ENCODE results near the gene HINFP. TPM values are rescaled to one million over a fixed set of nuclear protein-coding genes. Genes with fewer than 3 reads are reported as not detected.

HINFP gene
- total RNA-seq, 1 donor from 2014 or later: 58.1 TPM

DNA sequence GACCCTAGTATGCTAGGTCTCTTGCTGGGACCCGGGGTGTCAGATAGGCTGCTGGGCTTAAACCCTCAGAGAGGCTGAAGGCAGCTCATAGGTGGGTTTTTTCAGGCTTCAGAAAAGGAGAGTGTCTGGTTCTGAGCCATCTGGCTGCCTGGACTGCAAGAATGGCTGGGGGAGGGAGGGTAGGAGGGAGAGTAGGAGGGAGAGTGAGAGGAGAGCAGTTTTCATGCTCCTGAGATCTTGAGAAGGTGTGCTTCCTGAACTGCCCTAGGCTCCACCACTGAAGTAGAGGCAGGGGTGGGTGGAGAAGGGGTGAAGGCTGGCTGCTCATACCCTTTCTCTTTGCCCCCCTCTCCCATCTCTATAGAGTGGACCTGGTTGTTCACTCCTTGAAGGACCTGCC lies 32.1 kb upstream of the HINFP start:
- Mint-ChIP-seq H3K4me3 (ENCODE audit: unreplicated experiment) (no peak overlapping the region), H3K4me1 (ENCODE audit: low read depth, unreplicated experiment) (peaks cover 11% of the 10 kb centered on the region), H3K27ac (ENCODE audit: unreplicated experiment) (no peak overlapping the region), H3K9me3 (ENCODE audit: unreplicated experiment) (peaks cover 4% of the 10 kb centered on the region), H3K27me3 (ENCODE audit: unreplicated experiment) (peaks cover 4% of the 10 kb centered on the region), H3K36me3 (ENCODE audit: unreplicated experiment) (no peaks in the 10 kb centered on the region)
- DNase-seq: no peak
- TF ChIP-seq, protein P1, sequence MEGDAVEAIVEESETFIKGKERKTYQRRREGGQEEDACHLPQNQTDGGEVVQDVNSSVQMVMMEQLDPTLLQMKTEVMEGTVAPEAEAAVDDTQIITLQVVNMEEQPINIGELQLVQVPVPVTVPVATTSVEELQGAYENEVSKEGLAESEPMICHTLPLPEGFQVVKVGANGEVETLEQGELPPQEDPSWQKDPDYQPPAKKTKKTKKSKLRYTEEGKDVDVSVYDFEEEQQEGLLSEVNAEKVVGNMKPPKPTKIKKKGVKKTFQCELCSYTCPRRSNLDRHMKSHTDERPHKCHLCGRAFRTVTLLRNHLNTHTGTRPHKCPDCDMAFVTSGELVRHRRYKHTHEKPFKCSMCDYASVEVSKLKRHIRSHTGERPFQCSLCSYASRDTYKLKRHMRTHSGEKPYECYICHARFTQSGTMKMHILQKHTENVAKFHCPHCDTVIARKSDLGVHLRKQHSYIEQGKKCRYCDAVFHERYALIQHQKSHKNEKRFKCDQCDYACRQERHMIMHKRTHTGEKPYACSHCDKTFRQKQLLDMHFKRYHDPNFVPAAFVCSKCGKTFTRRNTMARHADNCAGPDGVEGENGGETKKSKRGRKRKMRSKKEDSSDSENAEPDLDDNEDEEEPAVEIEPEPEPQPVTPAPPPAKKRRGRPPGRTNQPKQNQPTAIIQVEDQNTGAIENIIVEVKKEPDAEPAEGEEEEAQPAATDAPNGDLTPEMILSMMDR (IDR thresholded peaks at IDR 0.05; ENCODE audit: partially characterized antibody, unreplicated experiment): no peak

DNA sequence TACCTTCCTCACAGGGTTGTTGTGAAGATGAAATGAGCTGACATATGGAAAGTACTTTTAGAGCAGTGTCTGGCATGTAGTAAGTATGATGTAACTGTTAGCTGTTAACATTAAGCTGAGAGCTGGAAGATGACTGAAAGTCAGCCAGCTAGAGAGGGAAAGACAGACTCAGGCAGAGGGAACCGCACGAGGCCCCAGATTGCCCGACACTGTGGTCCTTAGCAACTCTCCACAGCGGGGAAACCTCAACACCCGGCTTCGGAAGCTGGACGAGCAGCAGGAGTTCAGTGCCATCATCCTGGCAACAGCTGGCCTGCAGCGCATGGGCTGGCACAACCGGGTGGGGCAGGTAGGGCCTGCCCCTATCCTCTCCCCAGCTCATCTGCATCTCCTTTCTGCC lies 30.2 kb upstream of the HINFP start:
- Mint-ChIP-seq H3K36me3 (ENCODE audit: unreplicated experiment) (no peaks in the 10 kb centered on the region), H3K4me1 (ENCODE audit: low read depth, unreplicated experiment) (peaks cover 11% of the 10 kb centered on the region), H3K9me3 (ENCODE audit: unreplicated experiment) (peaks cover 9% of the 10 kb centered on the region), H3K27ac (ENCODE audit: unreplicated experiment) (peak overlapping the region; percentile 52), H3K4me3 (ENCODE audit: unreplicated experiment) (no peak overlapping the region), H3K27me3 (ENCODE audit: unreplicated experiment) (peaks cover 6% of the 10 kb centered on the region)
- DNase-seq: no peak
- TF ChIP-seq, protein P1 (IDR thresholded peaks at IDR 0.05; ENCODE audit: partially characterized antibody, unreplicated experiment): no peak

DNA sequence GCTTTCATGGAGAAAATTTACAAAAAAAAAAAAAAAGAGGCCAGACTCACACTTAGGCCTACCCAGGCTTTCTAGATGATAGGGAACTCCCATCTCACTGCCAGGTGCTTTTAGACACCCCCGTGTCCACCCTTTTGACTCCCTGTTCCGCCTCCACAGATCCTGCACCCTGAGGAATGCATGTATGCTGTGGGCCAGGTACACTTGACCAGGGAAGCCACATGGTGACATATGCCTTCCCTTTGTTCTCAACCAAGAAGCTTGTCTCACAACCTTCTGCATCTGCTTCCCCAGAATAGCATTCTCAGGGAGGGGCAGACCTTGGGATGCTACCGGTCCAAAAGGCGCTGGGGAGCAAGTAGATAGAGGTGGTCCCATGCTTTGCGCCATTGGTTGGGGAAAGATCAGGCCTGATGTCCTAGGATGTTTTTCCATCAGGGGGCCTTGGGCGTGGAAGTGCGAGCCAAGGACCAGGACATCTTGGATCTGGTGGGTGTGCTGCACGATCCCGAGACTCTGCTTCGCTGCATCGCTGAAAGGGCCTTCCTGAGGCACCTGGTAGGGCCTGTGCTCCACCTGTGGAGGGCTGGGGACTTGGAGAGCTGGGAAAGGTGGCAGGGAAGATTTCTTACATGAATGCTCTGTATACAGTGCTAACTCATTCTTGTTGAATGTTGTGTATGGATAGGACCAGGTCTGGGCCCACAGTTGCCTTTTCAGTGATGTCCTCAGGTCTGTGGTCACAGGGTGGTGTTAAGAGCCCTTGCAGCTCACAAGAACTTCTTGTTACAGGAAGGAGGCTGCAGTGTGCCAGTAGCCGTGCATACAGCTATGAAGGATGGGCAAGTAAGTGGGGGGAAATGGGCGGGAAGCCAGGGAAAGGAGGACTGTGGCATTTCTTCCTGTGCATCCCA lies 29.2 kb upstream of the HINFP start:
- Mint-ChIP-seq H3K27me3 (ENCODE audit: unreplicated experiment) (peaks cover 9% of the 10 kb centered on the region), H3K9me3 (ENCODE audit: unreplicated experiment) (peaks cover 9% of the 10 kb centered on the region), H3K36me3 (ENCODE audit: unreplicated experiment) (no peaks in the 10 kb centered on the region), H3K4me3 (ENCODE audit: unreplicated experiment) (peak overlapping the region; percentile 65), H3K27ac (ENCODE audit: unreplicated experiment) (peak overlapping the region; percentile 59), H3K4me1 (ENCODE audit: low read depth, unreplicated experiment) (peaks cover 11% of the 10 kb centered on the region)
- no peak for DNase-seq
- TF ChIP-seq, protein P1 (IDR thresholded peaks at IDR 0.05; ENCODE audit: partially characterized antibody, unreplicated experiment): no peak

DNA sequence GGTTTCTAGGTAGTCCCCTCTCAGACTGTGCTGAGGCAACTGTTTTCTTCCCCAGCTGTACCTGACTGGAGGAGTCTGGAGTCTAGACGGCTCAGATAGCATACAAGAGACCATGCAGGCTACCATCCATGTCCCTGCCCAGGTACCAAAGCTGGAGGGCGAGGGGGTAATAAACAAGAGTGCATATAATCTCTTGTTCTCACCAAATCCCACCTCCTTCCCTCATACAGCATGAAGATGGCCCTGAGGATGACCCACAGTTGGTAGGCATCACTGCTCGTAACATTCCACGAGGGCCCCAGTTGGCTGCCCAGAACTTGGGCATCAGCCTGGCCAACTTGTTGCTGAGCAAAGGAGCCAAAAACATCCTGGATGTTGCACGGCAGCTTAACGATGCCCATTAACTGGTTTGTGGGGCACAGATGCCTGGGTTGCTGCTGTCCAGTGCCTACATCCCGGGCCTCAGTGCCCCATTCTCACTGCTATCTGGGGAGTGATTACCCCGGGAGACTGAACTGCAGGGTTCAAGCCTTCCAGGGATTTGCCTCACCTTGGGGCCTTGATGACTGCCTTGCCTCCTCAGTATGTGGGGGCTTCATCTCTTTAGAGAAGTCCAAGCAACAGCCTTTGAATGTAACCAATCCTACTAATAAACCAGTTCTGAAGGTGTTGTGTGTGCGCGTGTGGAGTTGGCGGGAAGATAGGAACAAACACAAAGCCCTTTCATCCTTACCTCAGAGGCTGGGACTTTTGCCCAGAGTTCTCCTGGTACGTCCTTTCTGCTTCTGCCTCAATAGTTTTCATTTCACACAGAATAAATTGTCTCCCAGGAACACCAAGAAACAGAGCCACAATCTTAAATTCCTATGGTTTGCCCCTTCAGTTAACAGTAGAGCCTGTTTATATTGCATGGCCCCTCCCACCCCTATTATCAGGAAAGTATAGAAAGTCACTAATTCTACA lies 28.2 kb upstream of the HINFP start:
- peaks cover 9% of the 10 kb centered on the region for H3K27me3 Mint-ChIP-seq (ENCODE audit: unreplicated experiment)
- H3K4me3 Mint-ChIP-seq (ENCODE audit: unreplicated experiment): peak overlapping the region; percentile 86
- peak overlapping the region; percentile 75 for H3K27ac Mint-ChIP-seq (ENCODE audit: unreplicated experiment)
- peaks cover 9% of the 10 kb centered on the region for H3K9me3 Mint-ChIP-seq (ENCODE audit: unreplicated experiment)
- no peaks in the 10 kb centered on the region for H3K36me3 Mint-ChIP-seq (ENCODE audit: unreplicated experiment)
- peaks cover 11% of the 10 kb centered on the region for H3K4me1 Mint-ChIP-seq (ENCODE audit: low read depth, unreplicated experiment)
- TF ChIP-seq, protein P1 (IDR thresholded peaks at IDR 0.05; ENCODE audit: partially characterized antibody, unreplicated experiment): no peak
- no peak for DNase-seq
